HepG2 (cell line): ENCODE results near the gene ENTPD6. TPM values are rescaled to one million over a fixed set of nuclear protein-coding genes. Genes with fewer than 3 reads are reported as not detected.
A peak's percentile ranks its signal among the peaks of the same experiment; 100 is the strongest.

Experiments used
- AGO2 ChIP-seq: fragments of 200-400 bp; formaldehyde crosslinking; optimal IDR thresholded peaks from 2 replicates; pipeline ENCODE3; 2017; ENCODE audit warnings: mild to moderate bottlenecking, low read depth, low read length, moderate library complexity
- DPF2 ChIP-seq: sonication (generic); formaldehyde crosslinking; IDR thresholded peaks from 2 replicates; pipeline ENCODE4 v1.4.0; 2020; ENCODE audit warnings: mild to moderate bottlenecking, low read depth, missing genetic modification reagents, borderline replicate concordance
- FOXK2 ChIP-seq: fragments of 450-650 bp; IDR thresholded peaks from 2 replicates; pipeline ENCODE4 v1.6.1; 2016
- ISL2 ChIP-seq: sonication (generic); formaldehyde crosslinking; IDR thresholded peaks from 2 replicates; pipeline ENCODE4 v1.5.0; 2020; ENCODE audit warnings: missing genetic modification reagents
- MED8 ChIP-seq: sonication (generic); formaldehyde crosslinking; IDR thresholded peaks from 2 replicates; pipeline ENCODE4 v1.8.1; 2023; ENCODE audit warnings: mild to moderate bottlenecking, missing genetic modification reagents; ENCODE audit not compliant: insufficient replicate concordance
- MYNN ChIP-seq: sonication (generic); formaldehyde crosslinking; IDR thresholded peaks from 2 replicates; pipeline ENCODE4 v1.4.0; 2020; ENCODE audit warnings: mild to moderate bottlenecking, low read depth, missing genetic modification reagents
- NFKB2 ChIP-seq: sonication (generic); formaldehyde crosslinking; IDR thresholded peaks from 2 replicates; pipeline ENCODE4 v1.4.0; 2020; ENCODE audit warnings: missing genetic modification reagents, borderline replicate concordance
- NONO ChIP-seq, 2 experiments: fragments of 450-650 bp in 1 of 2; sonication (generic) in 1 of 2; formaldehyde crosslinking in 1 of 2; IDR thresholded peaks in 1 of 2; conservative IDR thresholded peaks in 1 of 2; 2 replicates each; pipeline versions ENCODE4 v1.6.1 to v1.8.0; 2017 to 2022; ENCODE audit warnings: mild to moderate bottlenecking in 1 of 2, missing genetic modification reagents in 1 of 2, moderate library complexity in 1 of 2
- SIN3B ChIP-seq: fragments of 150-350 bp; IDR thresholded peaks from 2 replicates; pipeline ENCODE4 v1.6.1; 2014; ENCODE audit warnings: low read length
- SP5 ChIP-seq: IDR thresholded peaks from 2 replicates; pipeline ENCODE4 v1.6.1; 2016; ENCODE audit warnings: low read depth, borderline replicate concordance
- SPEN ChIP-seq: sonication (generic); formaldehyde crosslinking; IDR thresholded peaks from 2 replicates; pipeline ENCODE4 v1.5.1; 2020; ENCODE audit warnings: low read depth, mild to moderate bottlenecking, missing genetic modification reagents
- ZNF552 ChIP-seq: sonication (generic); formaldehyde crosslinking; IDR thresholded peaks from 2 replicates; pipeline ENCODE4 v1.9.0; 2022; ENCODE audit warnings: missing genetic modification reagents, mild to moderate bottlenecking, borderline replicate concordance
- ZNF672 ChIP-seq: sonication (generic); formaldehyde crosslinking; IDR thresholded peaks from 2 replicates; pipeline ENCODE4 v1.8.1; 2022; ENCODE audit warnings: missing genetic modification reagents
- polyA plus RNA-seq, 8 experiments: library from polyadenylated mRNA; depleted of rRNA in 3 of 8; stranded (reverse) in 7 of 8; unstranded in 1 of 8; fragments of >200 nt; fragmentation: Illumina TruSeq in 4 of 8; extraction: Trizol in 4 of 8; gene quantifications; 2 replicates each; pipeline versions ENCODE4 v1.2.1 to v1.2.3, GENCODE V29; 2011 to 2016; ENCODE audit warnings: low read depth in 4 of 8, missing spikeins in 1 of 8, mixed read lengths in 1 of 8; ENCODE audit not compliant: insufficient read depth in 1 of 8
- total RNA-seq, 5 experiments: library from RNA; depleted of rRNA; stranded (reverse); fragments of >200 nt; fragmentation: Illumina TruSeq; extraction: Trizol; gene quantifications; 2 replicates each; pipeline ENCODE4 v1.2.3, GENCODE V29; 2016; ENCODE audit warnings: low read depth in 1 of 5
- TF ChIP-seq, protein P1 (sequence below): sonication (generic); formaldehyde crosslinking; IDR thresholded peaks from 2 replicates; pipeline ENCODE4 v1.8.0; 2022; ENCODE audit warnings: missing genetic modification reagents, mild to moderate bottlenecking, borderline replicate concordance
- TF ChIP-seq, protein P2 (sequence below): sonication (generic); formaldehyde crosslinking; IDR thresholded peaks from 2 replicates; pipeline ENCODE4 v1.5.1; 2020; ENCODE audit warnings: mild to moderate bottlenecking, moderate library complexity, missing genetic modification reagents
- TF ChIP-seq, protein P3 (sequence below): sonication (generic); formaldehyde crosslinking; IDR thresholded peaks from 2 replicates; pipeline ENCODE4 v1.5.1; 2020; ENCODE audit warnings: mild to moderate bottlenecking, missing genetic modification reagents, moderate library complexity
- TF ChIP-seq, protein P4 (sequence below): sonication (generic); formaldehyde crosslinking; IDR thresholded peaks from 2 replicates; pipeline ENCODE4 v1.5.0; 2020; ENCODE audit warnings: mild to moderate bottlenecking, missing genetic modification reagents

ENTPD6 gene
- total and polyA plus RNA-seq, 2 of the 13 experiments (the other 11 are each of a cell fraction or from before 2014, with no cell fraction given), result 164 to 172 TPM

DNA sequence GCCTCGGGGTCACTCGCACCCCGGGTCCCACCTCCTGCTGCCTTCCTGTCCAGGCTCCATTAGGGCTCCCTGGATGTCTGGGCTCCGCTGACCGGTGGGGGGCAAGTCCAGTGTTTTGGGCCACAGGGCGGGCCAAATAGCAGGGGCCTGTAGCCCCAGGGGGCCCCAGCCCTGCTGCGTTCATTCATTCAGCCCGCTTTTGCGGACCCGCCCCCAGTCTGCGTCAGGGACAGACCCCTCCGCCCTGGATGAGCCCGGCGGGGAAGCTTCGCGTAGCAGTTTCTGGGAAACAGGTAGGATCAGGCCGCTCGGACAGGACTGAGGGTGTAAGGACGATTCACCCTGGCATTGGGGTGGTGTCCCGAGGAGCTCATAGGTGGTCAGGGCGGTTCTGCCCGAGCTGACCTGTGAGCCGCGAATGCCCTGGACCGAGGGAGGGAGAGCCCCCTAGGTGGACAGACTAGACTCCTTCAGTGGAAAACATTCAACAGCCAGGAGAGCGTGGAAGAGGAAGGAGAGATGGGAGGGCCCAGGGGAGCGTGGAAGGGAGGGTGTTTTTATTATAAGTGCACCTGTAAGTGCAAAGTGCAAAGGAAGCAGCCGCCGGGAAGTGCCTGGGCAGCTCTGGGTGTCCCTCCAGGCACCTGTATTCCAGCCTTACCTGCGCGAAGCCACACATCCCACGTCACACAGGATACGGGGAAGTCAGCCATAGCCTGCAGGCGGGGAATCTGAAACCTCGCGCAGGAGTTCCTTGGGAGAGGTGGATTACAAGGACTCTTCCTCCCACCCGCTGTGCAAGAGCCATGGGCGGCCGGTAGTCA is 662 bp downstream of the ENTPD6 start (continued):
- TF ChIP-seq SIN3B (no peak), MYNN (CRISPR knock-in tag) (peak; percentile 17), ZNF552 (no peak), NONO (IDR thresholded peaks at IDR 0.05) (no peak), NONO (CRISPR knock-in tag; conservative IDR thresholded peaks at IDR 0.05) (peak; percentile 33; the same call in 1 of the 2 replicates), SP5 (no peak), FOXK2 (no peak), DPF2 (CRISPR knock-in tag) (no peak), MED8 (no peak), ISL2 (CRISPR knock-in tag) (no peak; the same call in 1 of the 2 replicates), AGO2 (peak; percentile 14), ZNF672 (CRISPR knock-in tag) (no peak; the same call in 1 of the 2 replicates), NFKB2 (CRISPR knock-in tag) (peak; percentile 57), SPEN (CRISPR knock-in tag) (no peak)
- TF ChIP-seq, protein P1, sequence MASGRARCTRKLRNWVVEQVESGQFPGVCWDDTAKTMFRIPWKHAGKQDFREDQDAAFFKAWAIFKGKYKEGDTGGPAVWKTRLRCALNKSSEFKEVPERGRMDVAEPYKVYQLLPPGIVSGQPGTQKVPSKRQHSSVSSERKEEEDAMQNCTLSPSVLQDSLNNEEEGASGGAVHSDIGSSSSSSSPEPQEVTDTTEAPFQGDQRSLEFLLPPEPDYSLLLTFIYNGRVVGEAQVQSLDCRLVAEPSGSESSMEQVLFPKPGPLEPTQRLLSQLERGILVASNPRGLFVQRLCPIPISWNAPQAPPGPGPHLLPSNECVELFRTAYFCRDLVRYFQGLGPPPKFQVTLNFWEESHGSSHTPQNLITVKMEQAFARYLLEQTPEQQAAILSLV (CRISPR knock-in tag), result peak; percentile 9
- TF ChIP-seq, protein P2, sequence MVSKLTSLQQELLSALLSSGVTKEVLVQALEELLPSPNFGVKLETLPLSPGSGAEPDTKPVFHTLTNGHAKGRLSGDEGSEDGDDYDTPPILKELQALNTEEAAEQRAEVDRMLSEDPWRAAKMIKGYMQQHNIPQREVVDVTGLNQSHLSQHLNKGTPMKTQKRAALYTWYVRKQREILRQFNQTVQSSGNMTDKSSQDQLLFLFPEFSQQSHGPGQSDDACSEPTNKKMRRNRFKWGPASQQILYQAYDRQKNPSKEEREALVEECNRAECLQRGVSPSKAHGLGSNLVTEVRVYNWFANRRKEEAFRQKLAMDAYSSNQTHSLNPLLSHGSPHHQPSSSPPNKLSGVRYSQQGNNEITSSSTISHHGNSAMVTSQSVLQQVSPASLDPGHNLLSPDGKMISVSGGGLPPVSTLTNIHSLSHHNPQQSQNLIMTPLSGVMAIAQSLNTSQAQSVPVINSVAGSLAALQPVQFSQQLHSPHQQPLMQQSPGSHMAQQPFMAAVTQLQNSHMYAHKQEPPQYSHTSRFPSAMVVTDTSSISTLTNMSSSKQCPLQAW (CRISPR knock-in tag), result peak; percentile 47; the same call in 1 of the 2 replicates
- TF ChIP-seq, protein P3, sequence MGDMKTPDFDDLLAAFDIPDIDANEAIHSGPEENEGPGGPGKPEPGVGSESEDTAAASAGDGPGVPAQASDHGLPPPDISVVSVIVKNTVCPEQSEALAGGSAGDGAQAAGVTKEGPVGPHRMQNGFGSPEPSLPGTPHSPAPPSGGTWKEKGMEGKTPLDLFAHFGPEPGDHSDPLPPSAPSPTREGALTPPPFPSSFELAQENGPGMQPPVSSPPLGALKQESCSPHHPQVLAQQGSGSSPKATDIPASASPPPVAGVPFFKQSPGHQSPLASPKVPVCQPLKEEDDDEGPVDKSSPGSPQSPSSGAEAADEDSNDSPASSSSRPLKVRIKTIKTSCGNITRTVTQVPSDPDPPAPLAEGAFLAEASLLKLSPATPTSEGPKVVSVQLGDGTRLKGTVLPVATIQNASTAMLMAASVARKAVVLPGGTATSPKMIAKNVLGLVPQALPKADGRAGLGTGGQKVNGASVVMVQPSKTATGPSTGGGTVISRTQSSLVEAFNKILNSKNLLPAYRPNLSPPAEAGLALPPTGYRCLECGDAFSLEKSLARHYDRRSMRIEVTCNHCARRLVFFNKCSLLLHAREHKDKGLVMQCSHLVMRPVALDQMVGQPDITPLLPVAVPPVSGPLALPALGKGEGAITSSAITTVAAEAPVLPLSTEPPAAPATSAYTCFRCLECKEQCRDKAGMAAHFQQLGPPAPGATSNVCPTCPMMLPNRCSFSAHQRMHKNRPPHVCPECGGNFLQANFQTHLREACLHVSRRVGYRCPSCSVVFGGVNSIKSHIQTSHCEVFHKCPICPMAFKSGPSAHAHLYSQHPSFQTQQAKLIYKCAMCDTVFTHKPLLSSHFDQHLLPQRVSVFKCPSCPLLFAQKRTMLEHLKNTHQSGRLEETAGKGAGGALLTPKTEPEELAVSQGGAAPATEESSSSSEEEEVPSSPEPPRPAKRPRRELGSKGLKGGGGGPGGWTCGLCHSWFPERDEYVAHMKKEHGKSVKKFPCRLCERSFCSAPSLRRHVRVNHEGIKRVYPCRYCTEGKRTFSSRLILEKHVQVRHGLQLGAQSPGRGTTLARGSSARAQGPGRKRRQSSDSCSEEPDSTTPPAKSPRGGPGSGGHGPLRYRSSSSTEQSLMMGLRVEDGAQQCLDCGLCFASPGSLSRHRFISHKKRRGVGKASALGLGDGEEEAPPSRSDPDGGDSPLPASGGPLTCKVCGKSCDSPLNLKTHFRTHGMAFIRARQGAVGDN, result peak; percentile 41; the same call in 1 of the 2 replicates
- TF ChIP-seq, protein P4, sequence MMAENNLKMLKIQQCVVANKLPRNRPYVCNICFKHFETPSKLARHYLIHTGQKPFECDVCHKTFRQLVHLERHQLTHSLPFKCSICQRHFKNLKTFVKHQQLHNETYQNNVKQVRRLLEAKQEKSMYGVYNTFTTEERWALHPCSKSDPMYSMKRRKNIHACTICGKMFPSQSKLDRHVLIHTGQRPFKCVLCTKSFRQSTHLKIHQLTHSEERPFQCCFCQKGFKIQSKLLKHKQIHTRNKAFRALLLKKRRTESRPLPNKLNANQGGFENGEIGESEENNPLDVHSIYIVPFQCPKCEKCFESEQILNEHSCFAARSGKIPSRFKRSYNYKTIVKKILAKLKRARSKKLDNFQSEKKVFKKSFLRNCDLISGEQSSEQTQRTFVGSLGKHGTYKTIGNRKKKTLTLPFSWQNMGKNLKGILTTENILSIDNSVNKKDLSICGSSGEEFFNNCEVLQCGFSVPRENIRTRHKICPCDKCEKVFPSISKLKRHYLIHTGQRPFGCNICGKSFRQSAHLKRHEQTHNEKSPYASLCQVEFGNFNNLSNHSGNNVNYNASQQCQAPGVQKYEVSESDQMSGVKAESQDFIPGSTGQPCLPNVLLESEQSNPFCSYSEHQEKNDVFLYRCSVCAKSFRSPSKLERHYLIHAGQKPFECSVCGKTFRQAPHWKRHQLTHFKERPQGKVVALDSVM (CRISPR knock-in tag), result 0 out of 2 replicates have a peak, but pooled peaks have one; percentile 51
